Ureter (tissue), 1 donor: Measurements from ENCODE around the gene TMEM59L. TPM values are rescaled to one million over a fixed set of nuclear protein-coding genes. Genes with fewer than 3 reads are reported as not detected.

ENCODE experiments used
- DNase-seq: peaks from one replicate; pipeline ENCODE4 v3.0.0-alpha.2; 2020; ENCODE audit warnings: low spot score
- total RNA-seq: library from RNA; stranded (reverse); gene quantifications from one replicate; pipeline ENCODE4 v1.2.4, GENCODE V29; 2023
- donor health status: DM: yes; HTN: yes; CAD: no.

TMEM59L gene
- total RNA-seq, 1 donor from 2014 or later = 1.3 TPM

DNA sequence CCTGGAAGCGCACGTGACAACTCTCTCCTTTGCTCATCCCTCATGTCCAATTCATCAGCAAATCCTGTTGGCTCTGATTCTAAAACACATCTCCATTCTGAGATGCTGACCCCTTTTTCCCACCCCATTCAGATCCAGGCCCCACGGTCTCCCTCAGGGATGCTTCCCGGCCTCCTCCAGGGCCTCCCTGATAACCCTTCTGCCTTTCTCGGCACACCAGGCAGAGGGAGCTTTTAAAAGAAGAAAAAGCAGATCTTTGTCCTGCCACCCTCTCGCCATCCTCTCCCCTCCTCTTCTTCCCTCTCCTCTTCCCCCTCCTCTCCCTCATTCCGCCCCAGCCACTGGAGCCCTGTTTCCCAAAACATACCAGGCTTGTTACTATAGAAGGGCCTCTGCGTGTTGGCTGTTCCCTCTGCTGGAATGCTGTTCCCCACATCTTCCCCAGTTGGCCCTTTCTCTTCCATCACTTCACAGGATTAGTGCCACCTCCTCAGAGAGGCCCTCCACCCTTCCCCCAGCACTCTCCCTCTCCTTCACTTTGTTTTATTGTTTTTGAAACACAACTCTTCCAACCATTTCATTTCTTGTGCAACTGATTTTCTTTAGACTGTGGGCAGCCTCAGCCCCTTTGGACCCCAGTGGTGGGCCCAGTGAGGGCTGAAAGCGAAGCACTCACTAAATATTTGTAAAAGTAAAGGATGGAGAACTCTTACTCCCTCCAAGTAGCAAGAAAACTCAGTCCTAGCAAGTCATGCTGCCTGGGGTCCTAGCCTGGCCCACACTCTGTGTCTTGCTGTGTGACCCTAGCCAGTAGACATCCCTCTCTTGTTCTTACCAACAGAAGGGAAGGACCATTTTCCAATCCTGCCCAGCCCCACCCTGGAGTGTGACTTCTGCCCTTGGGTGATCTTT is 3.6 kb upstream of the TMEM59L start:
- no peak for DNase-seq

DNA sequence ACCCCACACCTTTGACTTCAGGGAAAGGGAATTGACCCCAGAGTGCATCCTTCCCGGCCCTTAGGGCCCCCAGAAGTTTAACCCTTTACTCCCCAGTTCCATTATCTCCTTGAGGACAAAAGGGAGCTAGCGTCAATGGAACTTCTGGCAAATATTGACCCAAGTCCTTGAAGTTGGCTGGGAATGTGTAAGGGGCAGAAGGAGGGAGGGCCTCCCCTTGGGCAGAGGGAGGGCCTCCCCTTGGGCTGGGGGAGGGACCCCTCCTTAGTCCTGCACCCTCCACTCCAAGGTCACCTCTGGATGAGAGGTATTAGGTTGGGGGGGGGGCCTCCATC is 3.0 kb upstream of the TMEM59L start:
- DNase-seq = no peak

- no peak for DNase-seq
Measured at GRCh38 chr19:18610245-18610555, 2.5 kb upstream of the TMEM59L start.

- DNase-seq = no peak
Measured at GRCh38 chr19:18610556-18611326, 1.9 kb upstream of the TMEM59L start.

DNA sequence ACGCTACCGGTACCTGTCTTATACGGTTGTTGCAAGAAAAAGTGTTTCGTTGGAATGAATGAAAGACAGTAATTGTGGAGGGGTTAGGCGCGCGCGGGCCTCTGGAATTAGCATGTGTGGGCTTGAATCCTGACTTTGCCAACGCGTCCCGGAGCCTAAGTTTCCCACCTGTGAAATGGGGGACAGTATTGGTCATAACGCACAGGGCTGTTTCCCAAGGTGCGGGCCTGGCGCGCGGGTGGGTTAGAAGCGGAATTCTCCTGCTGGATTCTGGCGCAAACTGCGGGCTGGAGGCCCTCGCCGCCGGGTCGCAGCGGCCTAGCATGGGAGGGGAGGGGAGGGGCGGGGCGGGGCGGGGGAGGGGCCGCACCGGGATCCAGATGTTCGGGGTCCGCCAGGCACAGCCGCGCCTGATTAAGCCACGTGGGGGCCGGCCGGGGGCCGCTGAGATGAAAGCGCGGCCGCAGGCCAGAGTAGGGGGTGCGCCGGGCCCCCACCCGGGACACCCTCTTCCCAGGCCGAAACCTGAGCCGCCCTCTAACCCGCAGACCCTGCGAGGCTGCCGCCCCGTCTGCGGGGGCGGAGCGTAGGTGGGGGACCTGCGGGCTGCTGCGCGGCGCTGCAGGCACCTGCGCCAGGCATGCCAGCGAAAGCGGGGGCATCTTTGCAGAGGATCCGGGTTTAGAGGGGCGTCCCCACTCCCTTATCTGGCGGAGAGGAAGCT is 1.2 kb upstream of the TMEM59L start:
- no peak for DNase-seq

GRCh38 chr19:18612051-18612771 is 459 bp upstream of the TMEM59L start:
- DNase-seq = no peak

- DNase-seq = no peak
Measured at GRCh38 chr19:18613589-18614234, 1.0 kb downstream of the TMEM59L start.

DNA sequence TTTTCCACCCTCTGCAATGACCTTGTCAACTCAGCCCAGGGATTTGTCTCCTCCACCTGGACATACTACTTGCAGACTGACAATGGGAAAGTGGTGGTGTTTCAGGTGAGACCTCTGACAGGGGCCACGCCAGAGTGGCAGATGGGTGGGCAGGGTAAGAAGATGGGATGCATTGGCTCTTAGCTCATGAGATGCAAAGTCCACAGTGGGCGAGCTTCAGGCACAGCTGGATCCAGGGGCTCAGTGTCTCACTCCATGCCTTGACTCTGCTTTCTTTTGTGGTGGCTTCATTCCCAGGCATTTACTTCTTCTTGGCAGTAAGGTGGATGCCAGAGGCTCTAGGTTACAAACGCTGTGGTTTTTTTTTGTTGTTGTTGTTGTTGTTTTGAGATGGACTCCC is 3.4 kb downstream of the TMEM59L start:
- no peak for DNase-seq

- no peak for DNase-seq
Measured at GRCh38 chr19:18617562-18617961, 4.9 kb downstream of the TMEM59L start.

DNA sequence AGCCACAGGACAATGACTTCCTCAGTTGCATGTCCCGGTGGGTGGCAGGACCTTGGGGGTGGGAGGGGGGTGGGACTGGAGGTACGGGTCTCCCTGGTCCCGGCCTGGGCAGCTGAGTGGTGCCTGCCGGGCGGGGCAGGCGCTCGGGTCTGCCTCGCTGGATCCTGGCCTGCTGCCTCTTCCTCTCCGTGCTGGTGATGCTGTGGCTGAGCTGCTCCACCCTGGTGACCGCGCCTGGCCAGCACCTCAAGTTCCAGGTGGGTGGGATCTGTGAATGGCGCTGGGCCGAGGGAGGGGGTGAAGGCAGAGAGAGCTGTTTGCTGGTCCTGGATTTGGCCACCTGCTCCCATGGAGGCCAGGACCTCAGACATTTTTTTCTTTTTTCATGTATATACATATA is 5.6 kb downstream of the TMEM59L start:
- no peak for DNase-seq

DNA sequence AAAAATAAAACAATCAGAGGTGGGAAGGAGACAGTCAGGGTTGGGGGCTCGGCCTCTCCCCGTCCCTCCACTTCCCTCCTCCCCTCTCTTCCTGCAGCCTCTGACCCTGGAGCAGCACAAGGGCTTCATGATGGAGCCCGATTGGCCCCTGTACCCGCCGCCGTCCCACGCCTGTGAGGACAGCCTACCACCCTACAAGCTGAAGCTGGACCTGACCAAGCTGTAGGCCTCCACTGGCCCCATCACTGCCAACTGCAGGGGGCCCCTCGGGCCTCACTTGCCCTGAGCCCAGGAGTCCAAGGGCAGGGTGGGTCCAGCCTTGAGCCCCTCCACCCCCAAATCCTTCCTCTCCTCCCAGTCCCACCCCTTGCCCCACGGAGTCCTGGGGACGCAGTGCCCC is 7.6 kb downstream of the TMEM59L start:
- no peak for DNase-seq

DNA sequence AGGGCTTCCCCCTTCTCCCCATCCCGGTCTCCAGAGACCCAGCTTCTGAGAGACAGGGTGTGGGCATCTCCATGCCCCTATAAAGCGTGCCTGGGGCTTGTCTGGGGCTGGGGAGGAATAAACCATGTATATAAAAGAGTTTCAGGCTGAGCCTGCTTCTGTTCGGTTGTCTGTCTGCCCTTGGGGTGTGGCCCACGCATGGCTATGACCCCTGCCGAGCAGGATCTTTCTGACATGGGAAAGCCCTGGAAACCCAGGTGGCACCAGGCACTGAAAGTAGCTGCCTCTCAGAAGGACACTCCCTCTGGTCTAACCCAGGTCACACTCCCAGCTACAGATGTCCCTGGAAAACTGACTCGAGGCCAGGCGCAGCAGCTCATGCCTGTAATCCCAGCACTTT is 8.2 kb downstream of the TMEM59L start:
- DNase-seq = no peak

DNA sequence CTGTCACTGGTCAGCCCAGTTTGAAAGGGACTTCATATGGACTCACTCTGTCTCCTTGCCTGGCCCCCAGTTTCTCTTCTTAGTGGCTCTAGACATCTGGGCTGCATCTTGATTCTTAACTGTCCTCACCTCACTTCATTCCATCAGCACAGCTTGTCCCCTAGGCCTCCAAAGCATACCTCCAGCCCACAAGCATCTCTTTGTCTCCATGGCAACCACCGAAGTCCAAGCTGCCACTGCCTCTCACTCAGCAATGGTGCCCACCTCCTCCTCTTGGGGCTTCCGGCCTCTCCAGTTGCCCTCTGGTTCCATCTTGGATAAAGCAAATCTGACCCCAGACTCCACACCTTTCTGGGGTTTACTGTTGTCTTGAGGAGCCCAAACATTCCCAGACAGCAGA is 14.2 kb downstream of the TMEM59L start:
- no peak for DNase-seq

DNA sequence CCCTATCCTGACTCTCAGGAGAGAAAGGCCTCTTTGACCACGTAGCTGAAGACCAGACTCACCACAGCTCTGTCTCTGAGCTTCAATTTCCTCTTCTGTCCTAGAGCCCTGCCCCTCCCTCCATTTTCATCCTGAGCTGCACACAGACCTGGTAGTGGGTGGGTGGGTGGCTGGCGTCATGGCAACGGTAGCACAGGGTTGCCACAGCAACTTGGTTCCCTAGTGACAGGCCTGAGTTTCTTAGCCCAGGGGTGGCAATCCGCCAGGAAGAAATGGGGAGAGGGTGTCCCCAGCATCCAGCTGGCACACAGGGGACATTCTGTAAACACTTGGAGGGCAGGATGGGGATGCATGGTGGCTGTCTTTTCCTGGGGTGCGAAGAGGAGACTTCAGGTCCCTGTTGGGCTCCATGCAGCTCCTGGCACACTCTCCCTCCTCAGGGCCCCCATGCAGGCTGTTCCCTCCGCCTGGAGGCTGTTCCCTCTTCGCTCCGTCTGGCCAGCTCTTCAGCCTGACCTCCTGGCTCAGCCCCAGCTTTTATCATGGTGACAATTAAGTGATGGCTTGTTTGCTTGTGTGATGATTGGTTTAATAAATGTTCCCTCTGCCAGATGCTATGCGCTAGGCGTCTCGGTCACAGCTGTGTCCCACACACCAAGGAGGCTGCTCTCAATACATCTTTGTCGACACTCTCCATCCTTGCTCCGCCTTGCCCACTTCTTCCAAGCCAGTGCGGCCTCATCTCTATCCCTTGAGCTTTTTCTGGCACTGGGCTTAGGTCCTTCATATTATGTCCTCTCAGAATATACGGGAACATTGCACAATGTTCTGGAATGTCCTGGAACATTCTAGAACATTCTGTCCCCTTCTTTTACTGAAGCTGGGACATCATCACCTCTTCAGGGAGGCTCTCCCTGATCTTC is 16.8 kb downstream of the TMEM59L start:
- no peak for DNase-seq

DNA sequence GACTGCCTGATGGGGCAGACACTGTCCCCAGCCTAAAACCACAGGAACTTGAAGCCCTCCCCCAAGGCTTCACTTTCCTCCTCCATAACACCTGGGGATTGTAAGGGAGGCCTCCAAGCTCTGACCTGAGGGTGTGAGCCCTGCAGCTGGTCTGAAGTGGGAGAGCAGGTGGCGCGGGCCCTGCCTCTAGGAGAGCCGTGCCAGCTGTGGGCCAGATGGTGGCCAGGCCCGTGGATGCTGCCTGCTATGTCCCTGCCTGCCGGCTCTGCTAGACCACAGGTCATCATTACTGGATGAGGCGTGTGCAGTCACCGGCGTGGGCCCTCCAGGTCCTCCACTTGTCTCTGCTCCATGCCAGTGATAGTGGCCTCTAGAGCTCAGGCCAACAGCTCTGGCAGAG is 20.7 kb downstream of the TMEM59L start:
- DNase-seq = no peak

DNA sequence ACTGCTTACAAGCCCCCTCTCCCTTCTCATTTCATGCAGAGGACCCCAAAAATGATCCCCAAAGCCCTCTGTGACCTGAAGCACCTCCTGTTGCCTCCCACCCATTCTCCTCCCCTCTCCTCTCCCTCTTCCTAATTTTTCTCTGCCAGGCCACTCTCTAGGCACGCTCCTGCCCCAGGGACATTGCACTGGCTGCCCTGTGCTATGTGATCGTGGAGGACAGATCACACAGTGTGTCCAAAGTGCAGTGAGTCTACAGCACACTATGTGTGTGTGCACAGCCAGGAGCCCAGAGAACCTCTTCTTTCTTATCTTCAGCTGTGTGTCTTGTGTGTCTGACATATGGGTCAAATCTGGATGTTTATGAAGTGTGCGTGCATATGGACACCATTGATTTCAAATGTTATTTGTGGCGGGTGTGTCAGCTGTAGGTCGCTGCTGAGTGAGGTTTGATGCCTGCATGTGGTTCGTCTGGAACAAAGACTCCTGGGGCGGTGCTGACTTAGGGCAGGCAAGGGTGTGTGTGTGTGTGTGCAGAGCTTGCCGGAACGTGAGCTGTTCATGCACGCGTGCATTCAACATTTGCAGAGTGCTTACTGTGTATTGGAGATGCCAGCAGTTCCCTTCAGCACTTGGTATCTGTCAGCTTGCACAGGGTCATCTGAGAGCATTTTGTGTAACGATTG is 22.1 kb downstream of the TMEM59L start:
- no peak for DNase-seq

GRCh38 chr19:18635831-18636182 is 23.1 kb downstream of the TMEM59L start:
- DNase-seq = no peak

DNA sequence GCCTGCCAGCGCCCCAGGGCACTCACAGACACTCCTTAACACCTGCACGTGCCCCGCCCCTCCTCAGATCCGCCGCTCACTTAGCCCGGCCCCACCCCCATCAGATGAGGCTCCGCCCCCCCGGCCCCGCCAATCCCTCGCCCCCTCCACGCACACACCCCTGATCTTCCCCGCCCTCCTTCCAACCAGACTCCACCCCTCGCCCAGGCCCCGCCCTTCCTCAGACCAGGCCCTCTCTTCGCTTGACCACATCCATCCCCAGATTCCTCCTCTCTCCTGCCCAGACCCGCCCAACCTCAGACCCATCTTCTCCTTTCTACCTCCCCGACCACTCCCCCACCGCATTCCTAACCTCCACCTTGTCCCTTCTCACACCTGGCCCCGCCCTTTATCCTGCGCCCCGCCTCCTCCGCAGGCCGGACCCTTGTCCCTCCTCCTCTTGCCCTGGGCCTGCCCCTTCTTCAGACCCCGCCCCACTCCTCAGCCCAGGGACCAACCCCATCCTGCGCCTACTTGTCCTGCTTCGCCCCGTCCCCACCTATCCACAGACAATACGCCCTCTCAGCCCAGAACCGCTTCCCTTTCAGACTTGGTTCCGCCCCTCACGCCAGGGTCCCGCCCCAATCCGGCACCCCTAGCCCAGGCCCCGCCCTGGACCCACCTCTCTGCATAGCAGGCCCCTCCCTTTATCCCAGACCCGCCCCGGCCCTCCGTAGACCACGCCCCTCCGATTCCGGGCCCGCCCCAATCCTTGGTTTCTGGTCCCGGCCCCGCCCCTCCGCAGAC is 23.7 kb downstream of the TMEM59L start:
- peak; percentile 99 for DNase-seq
